HL-60 (cell line): ENCODE measurements around the gene CNTN5.

Source experiments
- GABPA ChIP-seq: IDR thresholded peaks from 2 replicates; pipeline ENCODE4 v1.6.1; 2012; ENCODE audit warnings: low read depth
- POLR2AphosphoS5 ChIP-seq: IDR thresholded peaks from 2 replicates; pipeline ENCODE4 v1.6.1; 2012; ENCODE audit warnings: low read depth
- SPI1 ChIP-seq: IDR thresholded peaks from 2 replicates; pipeline ENCODE4 v1.6.1; 2012; ENCODE audit warnings: low read depth, mild to moderate bottlenecking, borderline replicate concordance
- TF ChIP-seq, protein P1 (sequence below): IDR thresholded peaks from one replicate; pipeline ENCODE4 v1.5.1; 2011; ENCODE audit warnings: low read length, control low read depth, inconsistent platforms; ENCODE audit not compliant: insufficient read depth
- TF ChIP-seq, protein P2 (sequence below): IDR thresholded peaks from 2 replicates; pipeline ENCODE4 v1.6.1; 2012; ENCODE audit warnings: low read depth; ENCODE audit not compliant: insufficient replicate concordance

DNA sequence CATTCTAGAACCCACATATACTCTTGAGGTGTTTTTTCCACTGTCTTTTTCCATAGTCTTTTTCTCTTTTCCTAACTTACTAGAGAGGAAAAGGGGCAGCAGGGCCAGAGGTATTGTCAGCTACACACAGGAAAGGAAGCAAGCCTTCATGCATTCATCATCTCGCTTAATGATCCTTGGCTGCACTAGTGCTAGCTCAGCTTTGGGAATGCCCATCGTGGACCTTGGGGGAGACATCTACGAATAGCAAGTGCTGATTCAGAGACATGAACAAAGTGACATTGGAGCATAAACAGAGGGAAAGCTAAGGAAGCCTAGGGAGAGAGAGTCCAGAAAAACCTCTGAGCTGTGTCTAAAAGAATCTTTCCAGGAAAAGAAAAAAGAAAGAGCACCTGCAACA is 1200.1 kb downstream of the CNTN5 start:
- TF ChIP-seq POLR2AphosphoS5 (no peak), SPI1 (no peak), GABPA (no peak)
- TF ChIP-seq, protein P1, sequence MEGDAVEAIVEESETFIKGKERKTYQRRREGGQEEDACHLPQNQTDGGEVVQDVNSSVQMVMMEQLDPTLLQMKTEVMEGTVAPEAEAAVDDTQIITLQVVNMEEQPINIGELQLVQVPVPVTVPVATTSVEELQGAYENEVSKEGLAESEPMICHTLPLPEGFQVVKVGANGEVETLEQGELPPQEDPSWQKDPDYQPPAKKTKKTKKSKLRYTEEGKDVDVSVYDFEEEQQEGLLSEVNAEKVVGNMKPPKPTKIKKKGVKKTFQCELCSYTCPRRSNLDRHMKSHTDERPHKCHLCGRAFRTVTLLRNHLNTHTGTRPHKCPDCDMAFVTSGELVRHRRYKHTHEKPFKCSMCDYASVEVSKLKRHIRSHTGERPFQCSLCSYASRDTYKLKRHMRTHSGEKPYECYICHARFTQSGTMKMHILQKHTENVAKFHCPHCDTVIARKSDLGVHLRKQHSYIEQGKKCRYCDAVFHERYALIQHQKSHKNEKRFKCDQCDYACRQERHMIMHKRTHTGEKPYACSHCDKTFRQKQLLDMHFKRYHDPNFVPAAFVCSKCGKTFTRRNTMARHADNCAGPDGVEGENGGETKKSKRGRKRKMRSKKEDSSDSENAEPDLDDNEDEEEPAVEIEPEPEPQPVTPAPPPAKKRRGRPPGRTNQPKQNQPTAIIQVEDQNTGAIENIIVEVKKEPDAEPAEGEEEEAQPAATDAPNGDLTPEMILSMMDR = no peak
- TF ChIP-seq, protein P2, sequence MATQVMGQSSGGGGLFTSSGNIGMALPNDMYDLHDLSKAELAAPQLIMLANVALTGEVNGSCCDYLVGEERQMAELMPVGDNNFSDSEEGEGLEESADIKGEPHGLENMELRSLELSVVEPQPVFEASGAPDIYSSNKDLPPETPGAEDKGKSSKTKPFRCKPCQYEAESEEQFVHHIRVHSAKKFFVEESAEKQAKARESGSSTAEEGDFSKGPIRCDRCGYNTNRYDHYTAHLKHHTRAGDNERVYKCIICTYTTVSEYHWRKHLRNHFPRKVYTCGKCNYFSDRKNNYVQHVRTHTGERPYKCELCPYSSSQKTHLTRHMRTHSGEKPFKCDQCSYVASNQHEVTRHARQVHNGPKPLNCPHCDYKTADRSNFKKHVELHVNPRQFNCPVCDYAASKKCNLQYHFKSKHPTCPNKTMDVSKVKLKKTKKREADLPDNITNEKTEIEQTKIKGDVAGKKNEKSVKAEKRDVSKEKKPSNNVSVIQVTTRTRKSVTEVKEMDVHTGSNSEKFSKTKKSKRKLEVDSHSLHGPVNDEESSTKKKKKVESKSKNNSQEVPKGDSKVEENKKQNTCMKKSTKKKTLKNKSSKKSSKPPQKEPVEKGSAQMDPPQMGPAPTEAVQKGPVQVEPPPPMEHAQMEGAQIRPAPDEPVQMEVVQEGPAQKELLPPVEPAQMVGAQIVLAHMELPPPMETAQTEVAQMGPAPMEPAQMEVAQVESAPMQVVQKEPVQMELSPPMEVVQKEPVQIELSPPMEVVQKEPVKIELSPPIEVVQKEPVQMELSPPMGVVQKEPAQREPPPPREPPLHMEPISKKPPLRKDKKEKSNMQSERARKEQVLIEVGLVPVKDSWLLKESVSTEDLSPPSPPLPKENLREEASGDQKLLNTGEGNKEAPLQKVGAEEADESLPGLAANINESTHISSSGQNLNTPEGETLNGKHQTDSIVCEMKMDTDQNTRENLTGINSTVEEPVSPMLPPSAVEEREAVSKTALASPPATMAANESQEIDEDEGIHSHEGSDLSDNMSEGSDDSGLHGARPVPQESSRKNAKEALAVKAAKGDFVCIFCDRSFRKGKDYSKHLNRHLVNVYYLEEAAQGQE = no peak
